Stimulated activated CD4-positive, alpha-beta T cell treated with anti-CD3 and anti-CD28 coated beads, Interleukin-1b, Interleukin-23, amount 100 ng/mL, for 48 hours (primary cell): Measurements from ENCODE around the gene DENND4A.
"Not testable (repeated sequence)": the region's sequence is repeated elsewhere in the genome, so short reads cannot be mapped to it uniquely, and the experiment has no call there.

Experiments used
- DNase-seq: peaks from one replicate; pipeline ENCODE4 v3.0.0-alpha.2; 2020

Gene DENND4A

GRCh38 chr15:65787260-65787659, 4.8 kb downstream of the DENND4A start:
- DNase-seq: no peak

GRCh38 chr15:65785151-65785550, 6.9 kb downstream of the DENND4A start:
- DNase-seq: no peak

DNA sequence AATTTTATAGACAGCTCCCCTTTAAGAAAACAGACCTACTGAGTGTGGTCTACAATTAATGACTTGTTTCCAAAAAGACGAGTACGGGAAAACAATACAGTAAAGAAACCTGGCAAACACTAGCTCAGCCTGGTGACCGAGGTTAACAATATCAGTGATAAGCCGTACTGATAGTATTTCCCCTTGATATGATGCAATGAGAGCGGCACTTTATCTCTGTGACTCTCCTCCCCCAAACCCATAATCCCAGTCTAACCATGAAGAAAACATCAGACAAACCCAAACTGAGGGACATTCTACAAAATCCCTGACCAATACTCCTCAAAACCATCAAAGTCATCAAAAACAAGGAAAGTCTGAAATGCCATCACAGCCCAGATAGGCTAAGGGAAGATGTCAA, 8.2 kb downstream of the DENND4A start:
- no peak for DNase-seq

DNA sequence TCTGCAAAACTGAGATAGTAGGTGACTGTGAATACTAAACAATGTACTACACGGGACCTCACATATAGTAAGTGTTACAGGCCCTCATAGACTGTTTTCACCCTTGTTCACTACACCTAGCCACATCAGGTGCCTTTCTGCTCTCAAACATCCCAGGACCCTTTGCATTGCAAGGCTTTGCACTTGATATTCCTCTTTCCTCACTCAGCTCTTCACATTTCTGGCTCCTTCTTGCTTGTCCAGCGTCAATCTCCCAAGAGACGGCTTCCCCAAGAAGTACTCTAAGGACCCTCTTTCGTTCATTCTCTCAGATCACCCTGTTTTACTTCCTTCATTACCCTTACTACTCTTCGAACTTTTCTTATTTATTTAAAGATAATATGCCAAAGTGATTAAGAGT, 10.0 kb downstream of the DENND4A start:
- no peak for DNase-seq

- not testable (repeated sequence) for DNase-seq
These were observed 13.4 kb downstream of the DENND4A start for GRCh38 chr15:65778701-65779100.

DNA sequence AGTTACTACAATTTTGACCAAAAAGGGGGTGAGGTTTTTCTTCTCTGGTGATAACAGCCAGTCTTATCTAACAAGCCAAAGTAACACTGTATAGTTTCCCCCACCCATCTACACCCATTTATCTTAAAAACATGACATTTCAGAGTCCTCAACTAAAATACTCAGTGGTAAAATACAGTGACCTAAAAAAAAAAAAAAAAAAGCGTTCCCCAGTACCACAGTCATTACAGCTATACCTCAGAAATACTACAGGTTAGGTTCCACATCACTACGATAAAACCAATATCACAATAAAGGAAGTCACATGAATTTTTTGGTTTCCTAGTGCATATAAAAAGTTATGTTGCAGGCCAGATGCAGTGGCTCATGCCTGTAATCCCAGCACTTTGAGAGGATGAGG, 13.8 kb downstream of the DENND4A start:
- DNase-seq: no peak

DNA sequence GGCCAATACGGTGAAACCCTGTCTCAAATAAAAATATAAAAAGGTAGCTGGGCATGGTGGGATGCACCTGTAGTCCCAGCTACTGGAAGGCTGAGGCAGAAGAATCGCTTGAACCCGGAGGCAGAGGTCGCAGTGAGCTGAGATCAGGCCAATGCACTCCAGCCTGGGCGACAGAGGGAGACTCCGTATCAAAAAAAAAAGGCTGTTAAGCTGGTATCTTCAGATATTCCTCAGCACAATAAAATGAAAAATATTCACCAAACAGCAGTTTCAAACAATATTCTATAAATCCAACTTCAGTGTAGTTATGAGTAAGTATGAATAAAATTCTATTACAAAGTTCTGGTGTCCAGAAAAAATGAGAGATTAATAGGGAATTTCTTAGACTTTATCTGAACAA, 14.2 kb downstream of the DENND4A start:
- no peak for DNase-seq

- no peak for DNase-seq
These were observed 15.0 kb downstream of the DENND4A start for GRCh38 chr15:65777053-65777452.

- no peak for DNase-seq
These were observed 18.5 kb downstream of the DENND4A start for GRCh38 chr15:65773386-65774111.

DNA sequence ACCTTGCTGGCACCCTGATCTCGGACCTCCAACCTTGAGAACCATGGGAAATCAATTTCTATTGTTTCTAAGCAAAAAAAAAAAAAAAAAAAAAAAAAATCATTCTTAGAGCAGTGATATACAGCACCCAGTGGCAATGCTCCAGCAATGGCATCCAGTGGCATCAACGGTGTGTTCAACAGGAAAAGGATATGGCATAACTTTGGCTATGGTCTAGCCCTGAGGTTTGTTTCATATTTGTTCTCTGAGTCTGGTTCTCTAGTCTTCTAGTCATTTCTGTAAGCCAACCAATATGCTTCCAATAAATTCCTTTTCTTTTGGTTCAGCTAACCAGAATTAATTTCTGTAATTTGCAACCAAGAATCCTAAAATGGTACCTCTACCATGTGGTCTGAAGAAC, 19.2 kb downstream of the DENND4A start:
- DNase-seq: no peak

DNA sequence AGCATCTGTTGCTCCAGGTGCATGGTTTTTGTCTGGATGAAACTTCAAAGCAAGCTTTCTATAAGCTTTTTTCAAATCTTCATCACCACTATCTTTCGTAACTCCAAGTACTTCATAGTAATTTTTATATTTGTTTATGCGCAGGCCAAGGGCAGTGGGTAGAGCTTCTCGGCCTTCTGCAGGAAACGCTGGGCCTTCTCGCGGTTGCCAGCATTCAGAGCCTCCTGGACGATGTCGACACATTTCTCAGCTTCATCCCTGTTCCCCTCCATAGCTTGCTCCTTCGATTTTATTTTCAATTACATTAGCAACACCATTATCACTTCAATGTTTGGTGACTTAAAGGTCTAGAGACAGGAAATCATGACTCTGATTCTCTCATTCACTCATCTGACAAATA, 20.2 kb downstream of the DENND4A start:
- DNase-seq: no peak

DNA sequence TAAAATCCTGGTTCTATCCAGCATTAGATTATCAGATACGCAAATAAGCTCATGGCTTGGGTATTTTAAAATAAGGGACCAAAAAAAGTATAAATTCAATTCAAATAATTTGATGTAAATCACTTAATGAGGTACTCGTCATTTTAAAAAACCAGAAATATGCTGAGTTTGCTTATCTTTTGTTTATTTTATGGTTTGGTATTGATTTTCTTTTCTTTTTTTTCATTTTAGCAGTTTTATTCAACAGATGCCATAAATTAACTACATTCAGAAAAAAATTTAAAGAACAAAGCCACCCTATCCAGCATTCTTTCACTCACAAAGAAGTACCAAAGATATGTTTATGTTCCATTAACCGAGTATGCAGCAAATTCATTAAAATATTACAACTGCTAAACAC, 22.6 kb downstream of the DENND4A start:
- no peak for DNase-seq

- DNase-seq: no peak
These were observed 24.2 kb downstream of the DENND4A start for GRCh38 chr15:65767895-65768294.

DNA sequence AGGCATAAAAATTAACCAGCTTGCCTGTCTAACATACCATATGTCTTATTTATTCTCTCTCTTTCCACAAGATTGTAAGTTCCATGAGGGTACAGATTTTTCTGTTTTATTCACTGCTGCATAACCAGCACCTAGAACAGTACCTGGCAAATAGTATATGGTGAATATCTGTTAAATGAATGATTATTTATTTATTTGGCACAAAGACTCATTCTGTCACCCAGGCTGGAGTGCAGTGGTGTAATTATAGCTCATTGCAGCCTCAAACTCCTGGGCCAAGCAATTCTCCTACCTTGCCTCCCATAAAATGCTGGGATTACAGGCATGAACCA, 24.9 kb downstream of the DENND4A start:
- no peak for DNase-seq

DNA sequence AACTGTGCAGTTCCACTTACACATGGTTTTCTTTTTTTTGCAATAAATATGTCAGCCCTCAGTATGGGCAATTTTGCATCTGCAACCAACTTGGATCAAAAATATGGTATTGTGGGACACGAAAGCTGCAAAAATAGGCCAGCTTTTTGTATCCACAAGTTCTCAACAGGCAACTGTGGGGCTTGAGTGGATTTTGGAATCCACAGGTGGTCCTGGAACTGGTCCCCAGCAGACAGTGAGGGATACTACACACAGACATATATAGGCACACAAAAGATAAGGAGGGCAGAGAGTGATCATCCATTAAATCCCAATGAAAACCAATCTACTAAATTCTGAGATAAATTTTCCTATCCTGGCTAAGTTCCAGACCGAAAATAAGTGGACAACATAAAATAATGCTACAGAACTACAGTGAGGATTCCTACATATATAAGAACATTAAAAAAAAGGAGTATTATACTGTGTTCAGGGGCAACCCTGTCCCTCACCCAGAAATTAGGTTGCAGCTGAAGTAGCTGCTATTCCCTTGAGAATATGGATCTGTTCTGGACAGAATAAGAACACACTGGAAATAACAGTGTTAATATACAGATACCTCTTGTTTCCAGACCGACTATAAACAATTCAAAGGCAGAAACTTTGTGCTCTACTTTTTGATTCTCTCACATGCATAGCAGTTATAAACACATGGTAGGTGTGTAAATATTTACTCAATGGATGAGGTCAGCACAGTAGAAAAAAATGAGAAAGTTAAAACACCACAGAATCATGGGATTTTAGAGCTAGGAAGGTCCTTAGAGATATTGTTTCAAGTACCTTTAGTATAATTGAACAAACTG, 25.4 kb downstream of the DENND4A start:
- DNase-seq: no peak

DNA sequence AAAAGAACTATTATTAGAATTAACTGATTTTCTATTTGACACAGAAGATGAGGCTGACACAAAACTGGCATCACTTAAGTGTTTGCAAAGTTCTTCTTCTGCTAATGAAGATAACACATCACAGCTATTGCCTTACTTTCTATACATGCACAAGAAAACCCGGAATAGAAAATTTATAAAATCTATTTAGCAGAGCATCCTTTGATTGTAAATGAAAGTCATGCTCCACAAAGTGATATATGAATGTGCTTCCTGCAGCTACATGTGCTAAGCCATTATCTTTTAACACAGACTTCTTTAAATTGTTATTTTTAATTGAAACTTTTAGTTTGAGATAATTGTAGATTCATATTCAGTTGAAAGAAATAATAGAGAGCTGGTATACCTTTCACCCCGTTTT, 27.0 kb downstream of the DENND4A start:
- no peak for DNase-seq

GRCh38 chr15:65762914-65763787, 28.9 kb downstream of the DENND4A start:
- no peak for DNase-seq

GRCh38 chr15:65762399-65762798, 29.7 kb downstream of the DENND4A start:
- DNase-seq: no peak

GRCh38 chr15:65761210-65761926, 30.7 kb downstream of the DENND4A start:
- DNase-seq: no peak

DNA sequence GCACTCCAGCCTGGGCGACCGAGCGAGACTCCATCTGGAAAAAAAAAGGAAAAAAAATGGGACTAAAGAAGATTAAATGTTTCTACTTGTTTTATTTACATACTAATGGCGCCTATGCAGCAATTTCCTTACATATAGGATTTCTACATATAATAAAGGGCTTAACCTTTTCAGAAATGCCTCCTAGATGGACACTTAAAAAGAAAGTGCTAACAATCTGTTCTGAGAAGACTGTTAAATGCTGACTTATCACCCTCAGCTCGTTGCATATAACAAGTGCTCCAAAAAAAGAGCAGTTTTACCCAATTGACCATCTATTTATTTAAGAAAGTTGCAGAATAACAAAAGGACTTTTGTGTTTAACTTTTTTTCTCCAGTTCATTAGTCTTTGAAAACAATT, 32.7 kb downstream of the DENND4A start:
- DNase-seq: no peak

GRCh38 chr15:65758242-65758641, 33.9 kb downstream of the DENND4A start:
- no peak for DNase-seq

DNA sequence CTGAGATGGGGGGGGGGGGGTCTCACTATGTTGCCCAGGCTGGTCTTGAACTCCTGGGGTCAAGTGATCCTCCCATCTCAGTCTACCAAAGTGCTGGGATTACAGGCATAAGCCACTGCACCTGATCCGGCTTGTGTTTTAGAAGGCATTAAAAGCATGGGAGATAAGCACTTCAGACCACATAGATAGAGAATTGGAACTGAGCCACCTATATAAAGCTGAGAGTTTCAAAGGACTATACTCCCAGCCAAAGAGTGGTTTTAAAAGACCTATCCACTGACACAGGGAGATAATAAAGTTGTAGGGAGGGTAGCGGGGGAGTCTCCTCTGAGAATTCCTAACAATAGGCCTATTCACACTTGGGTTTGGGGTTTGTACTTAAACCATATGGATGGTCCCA, 34.8 kb downstream of the DENND4A start:
- DNase-seq: no peak

DNA sequence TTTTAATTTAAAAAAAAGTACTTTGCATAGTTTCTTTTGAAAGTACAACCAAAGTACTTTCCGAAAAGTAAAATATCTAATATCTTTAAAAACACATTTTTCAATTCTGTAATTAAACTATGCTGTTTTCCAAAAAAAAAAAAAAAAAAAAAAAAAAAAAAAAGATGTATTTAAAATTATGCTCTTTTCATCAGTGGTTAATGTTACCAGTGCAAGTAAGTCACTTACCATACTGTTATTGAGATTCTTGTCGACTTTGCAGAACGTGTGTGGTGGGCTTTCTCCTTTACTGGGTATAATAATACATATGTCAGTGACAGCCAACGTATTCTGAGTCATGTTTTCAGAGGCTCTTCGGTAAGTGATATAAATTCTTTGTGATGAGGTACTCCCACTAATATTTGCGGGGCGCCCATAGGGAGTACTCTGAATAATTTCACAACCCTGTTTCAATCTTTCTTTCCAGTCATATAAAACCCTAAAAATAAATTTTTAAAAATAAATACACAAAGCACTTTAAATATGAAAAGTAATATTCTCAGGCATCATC, 39.9 kb downstream of the DENND4A start:
- DNase-seq: no peak
